OCI-M2 (cell line): ENCODE measurements around the gene IGFBP2.
"Not testable (repeated sequence)": the region's sequence is repeated elsewhere in the genome, so short reads cannot be mapped to it uniquely, and the experiment has no call there.

Experiments
- DNase-seq: peaks from one replicate; lab custom pipeline; 2025; ENCODE audit not compliant: unreplicated experiment; lab: John Stamatoyannopoulos, UW

The IGFBP2 gene

GRCh38 chr2:216632952-216633615 lies at the start of gene IGFBP2:
IGFBP2 (plus strand) TSS chr2:216633420; CDS start chr2:216633524, 104 bp downstream.
- DNase-seq: no peak

DNA sequence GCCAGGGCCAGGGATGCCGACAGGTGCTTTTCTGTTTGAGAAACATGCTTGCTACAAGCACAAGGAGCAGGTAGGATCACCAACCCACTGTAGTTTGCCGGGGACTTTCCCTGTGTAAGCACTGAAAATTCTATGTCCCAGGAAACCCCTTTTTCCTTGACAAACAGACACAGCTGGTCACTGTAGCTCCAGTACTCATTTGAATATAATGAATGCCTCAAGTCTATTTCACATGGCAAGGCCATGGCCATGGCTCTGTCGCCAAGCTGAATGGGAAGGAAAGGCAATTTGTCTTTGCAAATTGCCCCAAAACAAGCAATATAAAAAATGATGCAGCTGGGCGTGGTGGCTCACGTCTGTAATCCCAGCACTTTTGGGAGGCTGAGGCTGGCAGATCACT lies 49.6 kb upstream of the IGFBP2 start:
- DNase-seq: no peak

DNA sequence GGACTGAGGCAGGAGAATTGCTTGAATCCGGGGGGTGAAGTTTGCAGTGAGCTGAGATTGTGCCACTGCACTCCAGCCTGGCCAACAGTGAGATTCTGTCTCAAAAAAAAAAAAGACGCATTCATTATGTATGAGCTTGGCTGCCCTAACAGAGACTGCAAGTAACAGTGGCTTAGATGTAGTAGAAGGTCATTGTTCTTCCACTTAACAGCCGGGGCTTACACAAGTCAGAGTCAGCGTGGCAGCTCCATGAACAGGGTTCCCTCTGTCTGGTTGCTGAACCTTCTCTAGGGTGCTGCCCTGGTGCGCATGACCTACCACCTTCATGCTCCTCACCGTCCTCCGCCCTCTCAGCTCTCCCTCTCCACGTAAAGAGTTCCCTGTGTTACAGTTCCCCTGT lies 49.1 kb upstream of the IGFBP2 start:
- DNase-seq: no peak

GRCh38 chr2:216585441-216585840 lies 47.8 kb upstream of the IGFBP2 start:
- no peak for DNase-seq

- no peak for DNase-seq
These were observed 44.1 kb upstream of the IGFBP2 start for GRCh38 chr2:216588861-216589710.

- DNase-seq: no peak
These were observed 43.4 kb upstream of the IGFBP2 start for GRCh38 chr2:216589791-216590190.

DNA sequence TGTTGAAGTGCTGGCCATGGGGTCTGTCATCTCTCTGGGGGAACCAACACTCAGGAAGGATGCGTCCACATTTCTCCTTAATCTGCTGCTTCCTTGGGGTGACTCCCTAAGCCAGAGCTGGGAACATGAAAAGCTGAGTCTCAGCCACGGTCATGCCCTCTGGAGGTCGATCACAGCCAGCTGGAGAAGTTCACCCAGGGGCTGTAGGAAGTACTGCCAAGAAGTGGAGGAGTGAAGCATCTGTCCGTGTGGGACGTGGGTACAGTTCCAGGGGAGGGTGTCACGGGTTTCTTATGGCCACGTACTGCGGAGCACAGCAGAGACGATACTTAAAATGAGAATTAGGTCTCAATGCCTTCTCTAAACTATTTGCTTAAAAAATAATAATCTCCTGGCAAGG lies 42.4 kb upstream of the IGFBP2 start:
- no peak for DNase-seq

DNA sequence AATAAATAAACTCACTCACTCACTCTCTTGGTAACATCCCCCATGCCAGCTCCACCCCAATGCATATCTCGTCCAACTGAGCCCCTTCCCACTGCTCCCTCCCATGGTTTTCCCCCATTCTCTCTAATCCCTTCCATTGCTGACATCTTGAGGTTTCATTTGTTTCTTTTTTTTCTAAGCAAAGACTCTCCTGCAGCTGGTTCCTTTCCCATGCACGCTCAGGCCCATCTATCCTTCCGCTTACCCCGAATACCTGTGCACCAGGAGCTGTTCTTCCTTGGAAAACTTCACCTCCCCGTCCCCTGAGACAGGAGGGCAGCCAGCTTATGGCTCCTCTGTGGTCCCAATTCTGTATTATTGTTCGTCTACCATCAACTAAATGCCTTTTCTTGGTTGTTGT lies 41.7 kb upstream of the IGFBP2 start:
- no peak for DNase-seq

DNA sequence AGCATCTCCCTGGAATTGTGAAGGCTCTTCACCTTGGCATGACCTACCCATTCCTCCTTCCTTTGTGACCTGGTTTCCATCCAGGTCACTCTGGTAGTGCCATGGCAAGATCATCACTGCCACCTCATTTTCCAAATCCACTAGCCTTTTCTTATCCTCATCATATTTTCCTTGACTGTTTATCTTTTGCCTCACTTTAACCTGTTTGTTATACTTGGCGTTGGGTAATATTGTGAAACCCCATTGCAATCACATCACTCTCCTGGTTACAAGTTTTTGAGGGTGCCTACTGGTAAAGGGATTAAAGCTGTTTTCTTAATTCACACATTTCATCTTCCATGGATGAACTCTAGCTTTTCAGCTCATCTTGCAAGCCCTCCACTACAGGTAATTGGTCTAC lies 39.1 kb upstream of the IGFBP2 start:
- no peak for DNase-seq

DNA sequence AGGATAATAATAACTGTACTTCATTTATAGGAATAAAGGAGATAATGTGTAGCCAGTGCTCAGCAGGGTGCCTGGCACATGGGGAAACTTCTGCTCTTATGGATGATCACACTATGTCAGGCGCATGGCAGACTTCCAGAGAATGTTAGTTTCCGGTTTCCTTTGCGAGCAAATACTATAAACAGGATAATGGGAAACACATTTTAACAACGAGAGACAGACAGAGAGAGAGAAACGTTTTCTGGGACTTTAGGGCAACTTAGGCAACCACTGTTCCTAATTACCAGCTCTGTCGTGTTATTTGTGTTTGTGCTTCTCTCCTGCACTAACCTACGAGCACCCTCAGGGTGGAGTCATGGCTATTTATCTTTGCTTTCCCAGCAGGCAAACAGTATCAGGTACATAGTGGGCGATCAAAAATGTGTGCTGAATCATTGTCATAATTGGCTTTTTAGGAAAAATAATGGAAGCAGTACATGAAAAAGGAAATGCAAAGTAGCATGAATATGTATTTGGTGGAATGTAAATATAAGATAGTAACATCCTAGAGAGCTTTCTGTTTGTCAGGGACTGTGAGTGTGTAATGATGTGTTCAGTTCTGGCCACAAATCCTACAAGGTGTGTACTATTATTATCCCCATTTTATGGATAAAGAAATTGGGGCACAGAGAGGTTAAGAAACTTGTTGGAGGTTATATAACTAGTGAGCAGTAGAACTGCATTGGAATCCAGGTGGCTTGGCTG lies 36.8 kb upstream of the IGFBP2 start:
- no peak for DNase-seq

GRCh38 chr2:216596980-216597509 lies 36.2 kb upstream of the IGFBP2 start:
- DNase-seq: no peak

DNA sequence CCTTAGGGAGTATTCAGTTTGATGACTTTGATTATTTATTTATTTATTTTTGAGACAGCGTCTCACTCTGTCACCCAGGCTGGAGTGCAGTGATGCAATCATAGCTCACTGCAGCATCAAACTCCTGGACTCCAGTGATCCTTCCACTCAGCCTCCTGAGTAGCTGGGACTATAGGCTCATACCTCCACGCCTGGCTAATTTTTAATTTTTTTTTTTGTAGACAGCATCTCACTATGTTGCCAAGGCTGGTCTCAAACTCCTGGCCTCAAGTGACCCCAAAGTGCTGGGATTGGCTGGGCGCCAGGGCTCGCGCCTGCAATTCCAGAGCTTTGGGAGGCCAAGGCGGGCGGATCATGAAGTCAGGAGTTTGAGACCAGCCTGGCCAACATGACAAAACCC lies 35.4 kb upstream of the IGFBP2 start:
- DNase-seq: not testable (repeated sequence)

DNA sequence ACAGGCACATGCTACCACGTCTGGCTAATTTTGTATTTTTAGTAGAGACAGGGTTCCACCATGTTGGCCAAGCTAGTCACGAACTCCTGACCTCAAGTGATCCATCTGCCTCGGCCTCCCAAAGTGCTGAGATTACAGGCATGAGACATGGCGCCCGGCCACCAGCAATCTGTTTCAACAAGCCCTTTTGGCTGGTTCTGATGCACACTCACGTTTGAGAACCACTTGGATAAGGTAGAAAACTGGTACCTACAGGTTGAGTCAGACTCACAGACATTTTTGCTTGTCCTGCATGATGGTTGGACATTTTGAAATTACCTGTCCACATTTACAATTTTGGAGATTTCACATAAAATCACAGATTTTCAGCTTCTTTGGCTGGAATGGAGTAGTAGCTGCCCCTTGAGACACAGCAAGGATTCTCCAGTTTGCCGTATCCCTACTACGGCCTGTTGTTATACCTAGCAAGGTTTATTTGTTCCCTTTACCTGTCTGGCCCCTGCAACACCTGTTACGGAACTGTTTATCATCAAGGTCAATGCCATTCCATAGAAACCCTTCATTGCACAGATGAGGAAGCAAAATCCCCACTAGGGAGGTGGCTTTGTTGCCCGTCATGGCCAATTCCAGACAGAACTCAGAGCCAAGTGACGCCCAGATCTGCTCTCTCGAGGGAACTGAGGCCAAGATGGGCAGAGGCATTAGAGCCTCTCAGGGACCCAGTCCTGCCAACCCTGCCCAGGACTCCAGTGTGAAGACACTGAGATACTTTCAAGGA lies 31.4 kb upstream of the IGFBP2 start:
- DNase-seq: no peak

DNA sequence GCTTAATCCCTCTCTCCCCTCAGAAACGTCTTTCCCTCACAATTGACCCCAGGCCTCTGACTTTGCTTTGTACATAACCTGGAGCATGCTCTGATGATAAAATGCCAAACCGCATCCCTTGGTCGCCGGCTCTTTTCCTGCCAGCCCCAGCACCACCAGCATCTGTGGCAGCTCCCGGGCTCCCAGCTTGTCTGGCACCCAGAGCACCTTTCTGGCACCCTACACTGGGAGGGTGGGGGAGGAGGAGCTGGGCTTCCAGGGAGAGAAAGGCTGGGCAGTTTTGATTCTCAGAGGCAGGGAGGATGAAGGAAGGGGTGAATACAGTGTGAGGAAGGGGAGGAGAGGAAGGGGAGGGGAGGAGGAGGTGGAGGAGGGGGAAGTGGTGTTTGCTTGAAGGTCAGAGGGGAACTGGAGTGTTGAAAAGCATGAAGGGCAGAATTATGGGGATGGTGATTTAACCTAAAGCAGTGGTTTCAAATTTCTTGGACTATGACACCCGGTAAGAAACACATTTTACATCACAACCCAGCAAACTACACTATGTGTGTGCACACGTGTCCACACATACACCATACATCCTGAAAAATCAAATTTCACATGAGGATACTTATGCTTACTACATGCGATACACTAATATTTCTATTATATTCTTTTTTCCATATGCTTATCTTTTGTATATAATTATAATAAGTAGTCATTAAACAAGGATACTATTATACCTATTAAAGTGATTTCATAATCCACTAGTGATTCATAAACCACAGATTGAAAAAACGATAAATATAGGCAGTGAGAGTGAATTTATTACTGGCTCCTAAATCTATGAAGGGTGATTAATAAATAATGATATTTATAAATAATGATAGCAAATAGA lies 30.0 kb upstream of the IGFBP2 start:
- no peak for DNase-seq

DNA sequence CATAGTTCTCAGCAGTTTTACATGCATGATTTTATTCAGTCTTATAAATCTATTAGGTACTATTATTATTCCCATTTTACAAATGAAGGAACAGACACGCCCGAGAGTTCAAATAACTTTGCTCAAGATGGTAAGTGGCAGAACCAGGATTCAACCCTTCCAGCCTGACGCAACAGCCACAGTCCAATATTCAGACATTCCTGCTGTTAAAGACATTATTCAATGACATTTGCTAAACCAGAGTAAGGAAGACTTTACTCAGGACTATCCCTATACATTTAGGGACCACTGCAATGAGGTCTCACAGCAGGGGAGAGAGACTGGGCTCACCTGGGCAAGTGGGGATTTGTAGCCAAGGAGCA lies 29.4 kb upstream of the IGFBP2 start:
- no peak for DNase-seq

- DNase-seq: no peak
These were observed 28.8 kb upstream of the IGFBP2 start for GRCh38 chr2:216604458-216604857.

- no peak for DNase-seq
These were observed 26.5 kb upstream of the IGFBP2 start for GRCh38 chr2:216606551-216607276.

DNA sequence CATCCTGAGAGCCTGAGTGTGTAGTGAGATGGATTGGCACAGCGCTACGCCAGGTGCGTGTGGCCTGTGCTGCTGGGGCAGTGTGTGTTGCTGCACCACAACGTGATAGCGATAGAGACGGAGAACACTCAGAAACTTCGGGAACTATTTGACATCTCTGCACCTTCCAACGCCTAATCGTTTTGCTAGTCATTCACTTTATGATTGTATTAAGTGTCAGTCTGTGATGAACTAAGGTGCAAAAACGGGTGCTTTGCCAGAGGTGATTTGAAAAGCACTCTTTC lies 26.0 kb upstream of the IGFBP2 start:
- no peak for DNase-seq

DNA sequence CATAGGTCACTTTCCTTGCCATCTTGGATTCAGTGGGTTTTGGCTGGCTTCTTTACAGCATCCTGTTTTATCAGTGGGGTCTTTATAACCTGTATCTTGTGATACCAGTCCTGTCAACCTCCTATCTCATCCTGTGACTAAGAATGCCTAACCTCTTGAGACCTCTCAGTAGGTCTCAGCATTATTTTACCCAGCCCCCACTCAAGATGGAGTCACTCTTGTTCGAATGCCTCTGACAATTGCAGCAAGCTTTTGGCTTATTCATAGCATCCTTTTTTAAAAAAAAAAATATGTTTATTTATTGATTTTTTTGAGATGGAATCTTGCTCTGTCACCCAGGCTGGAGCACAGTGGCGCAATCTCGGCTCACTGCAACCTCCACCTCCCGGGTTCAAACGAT lies 24.7 kb upstream of the IGFBP2 start:
- no peak for DNase-seq
